ENCODE data around the gene TXNL4B.

TXNL4B gene

DNA sequence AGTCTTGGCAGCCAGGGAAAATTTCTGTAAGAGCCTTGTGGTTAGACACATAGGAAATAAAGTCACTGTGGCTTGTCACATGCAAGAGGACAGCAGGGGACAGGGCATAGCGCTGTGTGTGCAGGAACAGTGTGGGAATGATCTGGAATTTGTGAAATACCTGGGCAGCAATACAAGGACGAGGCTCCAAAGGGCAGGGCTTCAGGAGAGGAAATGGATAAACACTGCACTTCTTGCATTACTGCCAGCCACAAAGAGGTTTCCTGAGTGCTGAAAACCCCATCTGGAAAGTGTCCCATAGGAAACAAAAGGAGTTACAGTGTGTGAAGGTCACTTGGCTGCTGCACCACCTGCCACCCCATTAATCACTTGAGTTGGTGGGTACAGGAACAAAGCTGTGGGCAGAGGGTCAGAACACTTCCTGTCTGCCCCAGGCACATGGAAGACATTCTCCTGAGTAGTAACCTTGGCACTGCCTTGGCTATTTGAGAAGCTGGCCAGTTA is 51.2 kb downstream of the TXNL4B start:
- Histone ChIP-seq H3K27ac (ENCODE audit: insufficient read depth, low read depth, low read length, poor library complexity, severe bottlenecking) (no peak overlapping the region), H3K4me3 (ENCODE audit: insufficient read depth, low read depth, low read length) (no peak overlapping the region), H3K4me1 (ENCODE audit: control insufficient read depth, insufficient read depth, low read length) (no peaks in the 10 kb centered on the region), H3K9me3 (ENCODE audit: control insufficient read depth, low read length) (no peaks in the 10 kb centered on the region), H3K27me3 (ENCODE audit: control insufficient read depth, insufficient read depth, low read length, poor library complexity, severe bottlenecking) (no peaks in the 10 kb centered on the region), H3K36me3 (ENCODE audit: control insufficient read depth, insufficient read depth, low read length) (no peaks in the 10 kb centered on the region)
- WGBS, 2 experiments: 86 to 89% methylated on average over 2 of the region's 2 CpGs

DNA sequence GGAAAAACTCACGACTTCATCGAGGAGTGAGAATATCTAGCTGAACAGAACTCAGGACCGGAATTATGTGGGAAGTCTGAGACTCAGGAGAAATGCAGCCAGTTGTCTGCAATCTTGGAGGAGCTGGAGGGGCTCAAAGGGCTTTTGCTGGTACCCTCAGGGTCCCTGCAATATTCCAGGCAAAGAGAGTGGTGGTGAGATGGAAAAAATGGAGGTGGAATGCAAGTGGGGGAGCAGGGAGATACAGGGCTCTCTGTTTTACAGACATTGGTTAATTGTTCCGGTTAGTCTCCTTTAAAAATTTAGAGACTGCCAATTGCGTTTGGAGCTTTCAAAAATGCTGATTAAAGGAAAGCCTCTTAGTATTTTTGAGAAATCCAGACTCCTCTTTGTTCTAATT is 57.3 kb downstream of the TXNL4B start:
- Histone ChIP-seq H3K27ac (ENCODE audit: insufficient read depth, low read depth, low read length, poor library complexity, severe bottlenecking) (no peak overlapping the region), H3K4me3 (ENCODE audit: insufficient read depth, low read depth, low read length) (no peak overlapping the region), H3K36me3 (ENCODE audit: control insufficient read depth, insufficient read depth, low read length) (no peaks in the 10 kb centered on the region), H3K4me1 (ENCODE audit: control insufficient read depth, insufficient read depth, low read length) (no peaks in the 10 kb centered on the region), H3K9me3 (ENCODE audit: control insufficient read depth, low read length) (no peaks in the 10 kb centered on the region), H3K27me3 (ENCODE audit: control insufficient read depth, insufficient read depth, low read length, poor library complexity, severe bottlenecking) (no peaks in the 10 kb centered on the region)
- WGBS, 2 experiments: 82 to 93% methylated on average over 5 of the region's 5 CpGs

Data from ectodermal cell (in vitro differentiated cells).